LHCN-M2 (cell line): Measurements from ENCODE around the gene TMEM175. TPM values are rescaled to one million over a fixed set of nuclear protein-coding genes. Genes with fewer than 3 reads are reported as not detected.
"Not testable (repeated sequence)": the region's sequence is repeated elsewhere in the genome, so short reads cannot be mapped to it uniquely, and the experiment has no call there.

Experiments
- DNase-seq: peaks from one replicate; pipeline ENCODE4 v3.0.0-alpha.2; 2012; ENCODE audit warnings: low read depth
- total RNA-seq: library from RNA; depleted of rRNA; stranded (reverse); fragments of >200 nt; gene quantifications from 2 replicates; pipeline ENCODE4 v1.2.3, GENCODE V29; 2014

TMEM175 gene
- total RNA-seq, 1 experiment from 2014 or later: 30.1 TPM

GRCh38 chr4:915041-915474, 17.2 kb upstream of the TMEM175 start:
- DNase-seq: no peak

GRCh38 chr4:915595-915994, 16.7 kb upstream of the TMEM175 start:
- DNase-seq: no peak

- DNase-seq: no peak
These were observed 14.8 kb upstream of the TMEM175 start for GRCh38 chr4:917466-917865.

- no peak for DNase-seq
These were observed 14.3 kb upstream of the TMEM175 start for GRCh38 chr4:917992-918391.

- not testable (repeated sequence) for DNase-seq
These were observed 13.7 kb upstream of the TMEM175 start for GRCh38 chr4:918591-918990.

- DNase-seq: not testable (repeated sequence)
These were observed 13.1 kb upstream of the TMEM175 start for GRCh38 chr4:919004-919680.

GRCh38 chr4:921830-922331, 10.4 kb upstream of the TMEM175 start:
- no peak for DNase-seq

GRCh38 chr4:924107-925096, 7.9 kb upstream of the TMEM175 start:
- DNase-seq: no peak

- no peak for DNase-seq
These were observed 7.1 kb upstream of the TMEM175 start for GRCh38 chr4:925171-925570.

GRCh38 chr4:925771-926500, 6.3 kb upstream of the TMEM175 start:
- DNase-seq: no peak

- DNase-seq: no peak
These were observed 5.7 kb upstream of the TMEM175 start for GRCh38 chr4:926538-926937.

GRCh38 chr4:927566-927965, 4.7 kb upstream of the TMEM175 start:
- not testable (repeated sequence) for DNase-seq

GRCh38 chr4:929096-929765, 3.0 kb upstream of the TMEM175 start:
- DNase-seq: no peak

- no peak for DNase-seq
These were observed 2.2 kb upstream of the TMEM175 start for GRCh38 chr4:930028-930551.

GRCh38 chr4:930827-931193, 1.4 kb upstream of the TMEM175 start:
- no peak for DNase-seq

- peak; percentile 76 for DNase-seq
These were observed 883 bp upstream of the TMEM175 start for GRCh38 chr4:931194-931959.

GRCh38 chr4:932713-933070, 432 bp downstream of the TMEM175 start:
- no peak for DNase-seq

- DNase-seq: not testable (repeated sequence)
These were observed 7.2 kb downstream of the TMEM175 start for GRCh38 chr4:939508-939907.

- DNase-seq: no peak
These were observed 13.2 kb downstream of the TMEM175 start for GRCh38 chr4:945274-946102.
